NCI-H460 (cell line): ENCODE data around the gene GRM2. TPM values are rescaled to one million over a fixed set of nuclear protein-coding genes. Genes with fewer than 3 reads are reported as not detected.
A peak's percentile ranks its signal among the peaks of the same experiment; 100 is the strongest.
"Not testable (repeated sequence)": the region's sequence is repeated elsewhere in the genome, so short reads cannot be mapped to it uniquely, and the experiment has no call there.

Experiments used
- DNase-seq: peaks from one replicate; pipeline ENCODE4 v3.0.0-alpha.2; 2016; ENCODE audit warnings: low read depth; ENCODE audit errors: extremely low read depth
- total RNA-seq: library from RNA; depleted of rRNA; stranded (reverse); fragments of >200 nt; shearing (Covaris generic); gene quantifications from 2 replicates; pipeline ENCODE4 v1.2.3, GENCODE V29; 2014

The GRM2 gene
- total RNA-seq, 1 experiment from 2014 or later, result 0.15 TPM

DNA sequence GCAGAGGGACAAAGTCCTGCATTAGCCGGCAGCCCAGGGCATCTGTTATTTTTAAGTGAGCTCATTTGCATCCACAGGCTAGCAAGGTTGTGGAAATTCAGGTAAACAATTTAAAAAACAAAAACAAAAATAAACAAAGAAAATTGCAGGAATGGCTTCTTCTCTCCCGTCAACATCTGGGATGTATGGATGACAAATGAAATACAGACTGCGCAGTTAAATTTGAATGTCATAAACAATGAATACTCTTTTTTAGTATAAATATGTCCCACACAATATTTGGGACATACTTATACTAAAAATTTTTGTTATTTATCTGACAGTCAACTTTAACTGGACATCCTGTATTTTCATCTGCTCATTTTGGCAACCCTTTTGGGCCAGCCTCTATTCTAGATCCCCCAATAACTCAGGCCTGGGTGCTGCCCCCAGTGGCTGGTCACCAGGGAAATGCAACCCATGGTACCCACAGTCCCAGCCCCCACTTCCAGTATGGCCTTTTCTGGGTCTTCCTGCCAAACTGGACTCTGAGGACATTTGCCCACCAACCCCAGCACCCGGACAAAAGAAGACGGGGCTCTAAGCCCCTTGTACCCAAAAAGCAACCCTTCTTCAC is 12.7 kb downstream of the GRM2 start:
- DNase-seq, result no peak

DNA sequence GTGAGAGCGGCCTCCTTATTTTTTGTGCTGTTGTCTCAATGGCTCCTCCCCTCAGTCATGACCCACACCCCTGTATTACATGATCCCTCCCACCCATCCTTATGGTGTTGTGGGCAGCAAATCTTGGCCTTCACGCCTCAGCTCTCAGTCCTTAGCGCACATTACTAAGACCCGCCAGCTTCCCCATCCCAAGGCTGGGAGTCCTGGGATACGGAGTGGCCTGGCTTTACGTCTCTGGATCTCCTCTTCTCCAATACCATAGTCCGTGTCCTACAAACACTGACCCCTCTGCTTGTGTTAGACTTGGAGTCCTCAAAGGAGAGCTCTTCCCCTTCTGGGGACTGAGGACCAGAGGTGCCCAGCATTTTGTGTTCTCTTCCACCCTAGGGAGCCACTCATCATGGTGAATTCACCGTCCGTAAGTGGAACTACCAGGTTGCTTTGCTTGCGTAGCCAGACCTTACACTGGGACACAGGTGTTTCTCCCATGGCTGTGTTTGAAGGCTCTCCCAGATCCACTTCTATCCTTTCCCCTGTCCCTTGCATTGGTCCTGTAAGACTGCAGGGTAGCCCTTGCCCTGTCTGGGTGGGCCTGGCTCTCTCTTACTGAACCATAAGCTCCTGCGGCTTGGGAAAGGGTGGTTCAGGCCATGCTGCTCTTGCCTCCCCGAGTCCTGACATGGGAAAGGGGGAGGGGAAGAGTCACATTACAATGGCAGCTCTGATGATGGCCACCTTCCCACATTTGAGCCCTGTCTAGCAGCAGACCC is 13.6 kb downstream of the GRM2 start:
- no peak for DNase-seq

DNA sequence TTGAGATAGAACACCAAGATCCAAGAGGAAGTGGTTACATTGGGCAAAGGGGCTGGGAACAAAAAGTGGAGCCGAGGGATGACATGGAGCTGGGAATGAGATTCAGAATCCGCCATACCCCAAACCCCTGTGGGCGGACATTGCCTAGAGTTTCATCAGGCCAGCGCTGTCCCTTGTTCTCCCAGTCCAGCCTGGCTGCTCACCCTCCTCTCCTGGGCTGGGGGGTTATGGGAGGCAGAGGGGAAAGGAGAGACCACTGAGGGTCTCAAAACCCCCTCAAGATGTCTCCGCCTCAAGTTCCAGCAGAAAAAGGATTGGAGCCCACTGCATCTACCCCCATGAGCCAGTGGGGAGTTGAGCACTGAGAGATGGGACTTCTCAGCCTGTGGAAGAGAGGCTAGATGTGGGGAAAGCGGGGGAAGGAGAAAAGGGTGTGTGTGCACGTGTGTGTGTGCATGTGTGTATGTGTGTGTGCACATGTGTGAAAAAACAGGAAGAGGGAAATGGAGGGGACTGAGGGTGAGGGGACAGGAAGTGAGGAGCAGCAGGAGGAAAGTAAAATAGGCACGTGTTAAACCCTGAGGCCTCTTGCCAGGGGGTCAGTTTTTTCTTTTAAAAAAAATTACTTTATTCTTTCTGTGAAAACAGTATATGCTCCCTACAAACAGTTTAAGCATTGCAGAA is 14.3 kb downstream of the GRM2 start:
- no peak for DNase-seq

DNA sequence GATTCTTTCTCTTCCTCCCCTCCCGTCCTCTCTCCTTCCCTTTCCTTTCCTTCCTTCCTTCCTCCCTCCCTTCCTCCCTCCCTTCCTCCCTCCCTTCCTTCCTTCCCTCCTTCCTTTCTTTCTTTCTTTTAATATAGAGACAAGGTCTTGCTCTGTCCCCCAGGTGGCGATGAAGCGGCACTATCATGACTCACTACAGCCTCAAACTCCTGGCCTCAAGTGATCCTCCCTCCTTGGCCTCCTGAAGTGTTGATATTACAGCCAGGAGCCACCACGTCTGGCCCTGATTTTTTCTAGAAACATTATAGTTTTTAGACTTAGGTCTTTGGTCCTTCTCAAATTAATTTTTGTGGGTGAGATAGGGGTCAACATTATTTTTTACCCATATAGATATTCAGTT is 15.5 kb downstream of the GRM2 start:
- no peak for DNase-seq

DNA sequence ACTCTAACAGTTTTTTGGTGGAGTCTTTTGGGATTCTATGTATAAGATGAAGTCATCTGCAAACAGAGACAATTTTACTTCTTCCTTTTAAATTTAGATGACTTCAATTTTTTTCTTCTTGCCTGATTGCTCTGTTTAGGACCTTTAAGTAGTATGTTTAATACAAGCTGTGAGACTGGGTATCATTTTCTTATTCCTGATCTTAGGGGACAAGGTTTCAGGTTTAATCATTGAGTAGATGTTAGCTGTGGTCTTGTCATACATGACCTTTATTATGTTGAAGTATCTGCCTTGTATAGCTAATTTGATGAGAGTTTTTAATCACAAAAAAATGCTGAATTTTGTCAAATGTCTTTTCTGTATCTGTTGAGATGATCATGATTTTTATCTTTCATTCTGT is 20.6 kb downstream of the GRM2 start:
- DNase-seq, result no peak

DNA sequence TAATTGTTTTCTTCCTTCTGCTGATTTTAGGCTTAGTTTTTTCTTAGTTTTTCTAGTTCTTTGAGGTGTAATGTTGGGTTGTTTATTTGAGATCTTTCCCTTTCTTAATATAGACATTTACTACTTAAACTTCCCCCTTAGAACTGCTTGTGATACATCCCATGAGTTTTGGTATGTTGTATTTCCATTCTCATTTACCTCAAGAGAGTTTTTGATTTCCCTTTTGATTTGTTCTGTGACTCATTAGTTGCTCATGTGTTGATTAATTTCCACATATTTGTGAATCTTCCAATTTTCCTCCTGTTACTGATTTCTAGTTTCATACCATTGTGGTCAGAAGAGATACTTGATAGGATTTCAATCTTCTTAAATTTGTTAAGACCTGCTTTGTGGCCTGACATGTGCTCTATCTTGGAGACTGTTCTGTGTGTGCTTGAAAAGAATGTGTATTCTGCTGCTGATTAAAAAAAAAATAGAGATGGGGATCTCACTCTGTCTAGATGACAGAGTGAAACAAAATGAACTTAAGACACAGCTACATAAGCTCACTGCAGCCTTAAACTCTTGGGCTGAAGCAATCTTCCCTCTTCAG is 22.3 kb downstream of the GRM2 start:
- no peak for DNase-seq

DNA sequence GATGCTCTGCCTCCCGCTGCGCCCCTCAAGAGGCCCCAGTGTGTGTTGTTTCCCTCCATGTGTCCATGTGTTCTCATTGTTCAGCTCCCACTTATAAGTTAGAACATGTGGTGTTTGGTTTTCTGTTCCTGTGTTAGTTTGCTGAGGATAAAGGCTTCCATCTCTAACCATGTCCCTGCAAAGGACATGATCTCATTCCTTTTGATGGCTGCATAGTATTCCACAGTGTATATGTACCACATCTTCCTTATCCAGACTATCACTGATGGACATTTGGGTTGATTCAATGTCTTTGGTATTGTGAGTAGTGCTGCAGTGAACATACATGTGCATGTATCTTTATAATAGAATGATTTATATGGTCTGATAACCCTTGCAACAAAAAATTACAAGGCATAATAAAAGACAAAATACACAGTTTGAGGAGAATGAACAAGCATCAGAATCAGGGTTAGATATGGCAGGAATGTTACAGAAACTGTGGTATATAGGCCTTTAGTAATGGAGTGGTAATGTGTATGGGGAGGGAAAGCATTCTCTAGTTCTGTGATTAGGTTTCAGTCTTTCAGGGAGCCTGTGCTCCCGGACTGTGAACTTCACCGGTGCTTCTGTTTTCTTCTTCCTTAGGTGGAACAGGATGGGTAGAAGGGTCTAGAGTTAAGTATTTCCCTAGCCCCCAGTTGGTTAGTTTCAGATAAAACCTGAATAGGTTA is 27.1 kb downstream of the GRM2 start:
- DNase-seq, result no peak

DNA sequence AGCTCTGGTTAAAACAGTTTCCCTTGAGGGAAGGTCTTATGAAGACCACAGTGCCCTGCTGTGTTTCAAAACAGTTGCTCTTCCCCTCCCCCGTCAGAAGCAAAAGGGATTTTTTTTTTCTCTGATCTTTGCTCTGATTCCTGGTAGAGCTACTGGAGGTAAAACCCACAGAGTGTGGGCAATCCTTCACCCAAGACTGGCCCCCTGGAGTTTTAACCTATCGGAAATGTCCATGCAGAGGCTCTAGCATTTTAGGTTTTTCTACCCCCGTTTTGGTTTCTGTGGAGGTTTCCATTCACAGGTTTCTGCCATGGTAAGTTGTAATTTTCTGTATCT is 27.7 kb downstream of the GRM2 start:
- no peak for DNase-seq

DNA sequence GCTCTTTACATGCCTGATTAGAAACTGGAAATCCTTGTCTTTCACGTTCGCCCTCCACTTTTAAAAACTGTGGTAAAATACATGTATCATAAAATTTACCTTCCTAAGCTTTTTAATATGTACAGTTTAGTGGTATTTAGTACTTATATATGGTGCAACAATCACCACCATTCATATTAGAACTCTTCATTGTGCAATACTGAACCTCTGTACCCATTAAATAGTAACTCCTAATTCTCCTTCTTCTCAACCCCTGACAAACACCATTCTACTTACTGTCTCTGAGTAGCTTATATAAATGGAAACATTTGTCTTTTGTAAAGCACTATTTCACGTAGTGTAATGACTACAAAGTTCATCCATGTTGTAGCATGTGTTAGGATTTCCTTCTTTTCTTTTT is 28.2 kb downstream of the GRM2 start:
- no peak for DNase-seq

DNA sequence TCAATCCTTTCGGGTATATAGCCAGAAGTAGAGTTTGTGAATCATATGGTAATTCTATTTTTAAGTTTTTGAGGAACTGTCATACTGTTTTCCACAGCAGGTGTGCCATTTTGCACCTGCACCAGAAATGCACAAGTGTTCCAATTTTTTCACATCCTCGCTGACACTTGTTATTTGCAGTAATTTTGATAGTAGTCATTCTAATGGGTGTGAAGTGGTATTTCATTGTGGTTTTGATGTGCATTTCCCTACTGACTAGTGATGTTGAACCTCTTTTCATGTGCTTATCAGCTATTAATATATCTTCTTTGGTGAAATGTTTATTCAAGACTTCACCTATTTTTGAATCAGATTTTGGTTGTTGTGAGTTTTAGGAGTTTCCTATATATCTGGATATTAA is 29.1 kb downstream of the GRM2 start:
- DNase-seq, result no peak

DNA sequence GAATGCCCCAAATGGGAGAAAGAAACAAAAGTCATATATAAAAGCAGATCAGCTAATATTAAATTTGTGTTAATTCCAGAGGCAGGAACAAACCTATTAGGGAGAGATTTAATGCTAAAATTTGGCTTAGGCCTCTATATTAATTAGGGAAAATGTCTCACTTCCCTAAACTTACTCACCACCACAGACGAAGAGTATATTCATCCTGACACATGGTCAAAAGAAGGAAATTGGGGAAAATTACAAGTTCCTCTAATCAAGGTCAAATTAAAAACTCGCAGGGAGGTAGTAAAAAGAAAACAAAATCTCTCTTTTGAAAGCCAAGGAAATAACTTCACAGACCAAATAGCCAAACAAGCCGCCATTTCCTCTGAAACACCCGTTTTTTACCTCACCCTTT is 32.2 kb downstream of the GRM2 start:
- DNase-seq, result no peak

DNA sequence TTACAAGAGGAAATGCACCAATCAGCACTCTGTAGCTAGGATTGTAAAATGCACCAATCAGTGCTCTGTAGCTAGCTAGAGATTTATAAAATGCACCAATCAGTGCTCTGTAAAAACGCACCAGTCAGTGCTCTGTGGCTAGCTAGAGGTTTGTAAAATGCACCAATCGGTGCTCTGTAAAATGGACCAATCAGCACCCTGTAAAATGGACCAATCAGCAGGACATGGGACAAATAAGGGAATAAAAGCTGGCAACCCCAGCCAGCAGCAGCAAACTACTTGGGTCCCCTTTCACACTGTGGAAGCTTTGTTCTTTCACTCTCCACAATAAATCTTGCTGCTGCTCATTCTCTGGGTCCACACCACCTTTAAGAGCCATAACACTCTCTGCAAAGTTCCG is 35.5 kb downstream of the GRM2 start:
- not testable (repeated sequence) for DNase-seq

DNA sequence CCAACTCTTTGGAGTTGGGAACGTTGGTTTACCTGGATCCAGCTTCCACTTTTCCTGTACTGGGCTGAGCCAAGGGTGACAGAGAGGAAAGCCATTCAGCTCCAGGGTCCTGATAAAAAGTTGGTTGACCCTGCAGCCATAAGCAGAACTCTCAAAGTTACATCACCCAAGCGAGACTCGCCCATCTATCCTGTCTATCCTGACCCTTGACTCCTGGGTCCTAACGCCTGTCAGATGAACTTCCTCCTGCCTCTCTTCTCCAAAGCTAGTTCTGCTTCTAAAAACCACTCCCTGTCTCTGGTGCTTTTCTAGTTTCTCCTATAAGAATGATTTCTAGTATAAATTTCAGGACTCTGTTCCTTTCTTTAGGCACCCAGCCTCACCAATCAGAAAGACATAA is 36.1 kb downstream of the GRM2 start:
- peak; percentile 1 for DNase-seq

DNA sequence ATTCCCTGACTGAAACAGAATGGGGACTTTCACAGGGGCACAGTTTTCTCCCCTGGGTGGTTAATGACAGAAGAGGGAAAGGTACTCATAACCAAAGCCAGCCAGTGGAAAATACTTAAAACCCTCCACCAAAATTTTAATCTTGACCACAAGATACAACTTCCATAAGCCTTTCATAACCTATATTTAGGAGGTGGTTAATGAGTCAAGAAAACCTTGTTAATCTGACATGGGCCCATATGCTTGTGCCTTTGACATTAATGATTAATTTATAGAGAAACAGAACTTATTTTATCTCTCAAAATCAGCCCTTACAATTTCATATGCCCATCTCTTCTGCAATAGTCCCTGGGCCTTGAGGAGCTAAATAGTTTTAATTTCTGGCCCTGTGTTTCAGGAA is 41.0 kb downstream of the GRM2 start:
- DNase-seq, result no peak

DNA sequence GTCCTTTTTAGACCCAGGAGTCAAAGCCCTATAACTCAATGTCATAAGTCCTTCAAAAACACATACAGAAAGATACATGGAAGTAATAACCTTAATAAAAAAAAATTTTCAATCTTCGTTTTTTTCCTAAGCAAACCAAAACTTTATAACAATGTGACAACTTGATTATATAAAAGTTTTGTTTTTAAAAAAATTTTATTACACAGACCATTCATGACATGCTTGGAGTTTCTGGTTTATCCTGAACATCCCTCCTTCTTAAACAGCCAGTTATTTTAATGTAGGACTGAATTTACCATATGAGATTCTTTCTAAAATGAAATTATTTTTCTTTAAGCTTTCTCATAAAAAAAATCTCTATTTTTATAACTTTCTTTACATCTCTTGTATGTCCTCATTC is 41.5 kb downstream of the GRM2 start:
- no peak for DNase-seq

DNA sequence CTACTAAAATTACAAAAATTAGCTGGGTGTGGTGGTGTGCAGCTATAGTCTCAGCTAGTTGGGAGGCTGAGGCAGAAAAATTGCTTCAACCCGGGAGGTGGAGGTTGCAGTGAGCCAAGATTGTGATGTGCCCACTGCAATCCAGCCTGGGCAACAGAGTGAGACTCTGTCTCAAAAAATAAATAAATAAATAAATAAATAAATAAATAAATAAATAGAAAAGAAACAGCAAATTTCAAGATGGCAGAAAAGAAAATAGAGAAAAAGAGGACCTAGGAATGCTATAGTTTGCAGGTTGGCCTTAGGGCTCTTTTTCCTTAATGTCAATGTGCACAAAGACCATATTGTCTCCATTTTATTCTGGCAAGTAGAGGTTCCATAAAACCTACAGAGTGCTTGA is 44.0 kb downstream of the GRM2 start:
- DNase-seq, result no peak

DNA sequence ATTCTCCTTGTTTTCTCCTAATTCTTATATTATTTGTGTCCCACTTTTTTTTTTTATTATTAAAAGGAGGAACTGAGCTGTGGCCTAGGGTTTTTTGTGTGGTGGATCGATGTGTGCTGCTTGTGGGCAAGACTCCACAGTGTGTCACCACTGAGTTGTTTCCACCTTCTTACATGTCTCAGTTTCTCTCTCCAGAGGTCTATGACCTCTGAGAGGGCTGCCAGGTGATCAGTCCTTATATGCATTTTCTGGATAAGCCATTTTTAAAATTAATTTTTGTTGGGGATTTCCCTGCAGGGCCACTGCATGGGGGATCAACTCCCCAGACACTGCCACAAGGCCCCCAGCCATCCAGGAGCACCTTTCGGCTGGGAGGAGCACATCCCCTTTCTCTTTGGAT is 44.4 kb downstream of the GRM2 start:
- DNase-seq, result no peak

DNA sequence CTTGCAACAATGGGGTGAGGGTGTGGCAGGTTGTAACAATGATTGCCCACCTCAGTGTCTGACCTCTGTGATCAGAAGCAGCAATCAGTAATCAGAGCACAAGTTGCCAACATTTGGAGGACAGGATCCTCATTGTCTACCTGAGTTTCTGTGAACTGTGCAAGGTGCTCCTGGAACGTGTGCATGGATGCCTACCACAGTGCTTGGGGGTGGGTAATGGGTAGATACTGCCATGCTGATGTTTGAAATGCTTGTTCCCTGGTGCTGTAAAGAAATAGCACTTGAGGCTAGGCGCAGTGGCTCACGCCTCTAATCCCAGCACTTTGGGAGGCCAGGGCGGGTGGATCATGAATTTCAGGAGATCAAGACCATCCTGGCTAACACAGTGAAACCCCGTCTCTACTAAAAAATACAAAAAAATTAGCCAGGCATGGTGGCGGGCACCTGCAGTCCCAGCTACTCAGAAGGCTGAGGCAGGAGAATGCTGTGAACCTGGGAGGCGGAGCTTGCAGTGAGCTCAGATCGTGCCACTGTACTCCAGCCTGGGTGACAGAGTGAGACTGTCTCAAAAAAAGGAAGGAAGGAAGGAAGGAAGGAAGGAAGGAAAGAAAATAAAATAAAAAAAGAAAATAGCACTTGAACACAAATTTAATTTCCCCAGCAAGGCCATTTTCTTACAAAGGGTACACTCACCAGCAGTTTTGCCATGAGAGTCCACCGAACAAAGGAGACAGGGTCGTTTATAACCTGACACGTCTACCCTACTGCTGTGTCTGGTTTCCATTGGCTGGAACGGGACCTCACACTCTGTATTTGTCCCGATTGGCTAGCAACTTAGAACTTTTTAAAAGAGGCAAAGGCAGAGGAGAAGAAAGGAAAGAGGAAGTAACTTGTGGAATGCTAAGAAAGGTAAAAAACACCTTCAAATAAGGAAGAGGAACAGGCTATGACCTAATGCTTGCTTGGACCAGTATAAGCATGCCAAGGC is 47.2 kb downstream of the GRM2 start:
- not testable (repeated sequence) for DNase-seq

DNA sequence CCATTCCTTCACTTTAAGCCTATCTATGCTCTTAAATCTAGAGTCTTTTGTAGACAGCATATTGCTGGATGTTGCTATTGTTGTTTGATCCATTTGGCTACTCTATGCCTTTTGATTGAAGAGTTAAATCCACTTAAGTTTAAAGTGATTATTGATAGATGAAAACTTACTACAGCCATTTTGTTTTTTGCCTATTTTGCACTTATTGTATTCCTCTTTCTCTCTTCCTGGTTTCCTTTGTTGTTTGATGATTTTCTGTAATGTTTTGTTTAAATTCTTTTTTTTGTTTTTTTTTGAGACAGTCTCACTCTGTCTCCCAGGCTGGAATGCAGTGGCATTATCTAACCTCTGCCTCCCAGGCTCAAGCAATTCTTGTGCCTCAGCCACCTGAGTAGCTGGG is 52.3 kb downstream of the GRM2 start:
- DNase-seq, result no peak
